HG02610 (cell line): ENCODE data around the gene DUOX1.
A peak's percentile ranks its signal among the peaks of the same experiment; 100 is the strongest.

Experiments used
- ATAC-seq: cut with Tn5 transposase; IDR thresholded peaks from one replicate; pipeline ENCODE4 v1.9.1; 2021; ENCODE audit warnings: mild to moderate bottlenecking, moderate library complexity; ENCODE audit not compliant: unreplicated experiment

DUOX1 gene

DNA sequence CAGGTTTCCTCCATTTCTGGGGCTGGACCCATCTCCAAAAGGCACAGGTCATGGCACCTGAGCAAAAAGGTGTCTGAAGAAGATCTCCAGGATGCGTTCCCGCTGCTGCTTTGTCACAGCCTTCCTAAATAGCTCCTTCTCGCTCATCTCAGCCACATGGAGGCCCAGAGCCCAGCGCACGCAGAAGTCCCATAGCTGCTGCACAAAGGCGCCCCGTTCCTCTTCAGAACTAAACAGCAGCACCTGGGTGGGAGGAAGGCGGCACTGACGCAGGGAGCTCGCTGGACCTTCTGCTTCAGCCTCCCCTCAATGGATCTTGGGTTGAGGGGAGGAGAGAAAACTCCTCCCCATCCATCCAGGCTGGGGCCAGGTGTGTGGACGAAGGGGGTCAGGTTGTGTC lies 24.2 kb upstream of the DUOX1 start:
- ATAC-seq = no peak

DNA sequence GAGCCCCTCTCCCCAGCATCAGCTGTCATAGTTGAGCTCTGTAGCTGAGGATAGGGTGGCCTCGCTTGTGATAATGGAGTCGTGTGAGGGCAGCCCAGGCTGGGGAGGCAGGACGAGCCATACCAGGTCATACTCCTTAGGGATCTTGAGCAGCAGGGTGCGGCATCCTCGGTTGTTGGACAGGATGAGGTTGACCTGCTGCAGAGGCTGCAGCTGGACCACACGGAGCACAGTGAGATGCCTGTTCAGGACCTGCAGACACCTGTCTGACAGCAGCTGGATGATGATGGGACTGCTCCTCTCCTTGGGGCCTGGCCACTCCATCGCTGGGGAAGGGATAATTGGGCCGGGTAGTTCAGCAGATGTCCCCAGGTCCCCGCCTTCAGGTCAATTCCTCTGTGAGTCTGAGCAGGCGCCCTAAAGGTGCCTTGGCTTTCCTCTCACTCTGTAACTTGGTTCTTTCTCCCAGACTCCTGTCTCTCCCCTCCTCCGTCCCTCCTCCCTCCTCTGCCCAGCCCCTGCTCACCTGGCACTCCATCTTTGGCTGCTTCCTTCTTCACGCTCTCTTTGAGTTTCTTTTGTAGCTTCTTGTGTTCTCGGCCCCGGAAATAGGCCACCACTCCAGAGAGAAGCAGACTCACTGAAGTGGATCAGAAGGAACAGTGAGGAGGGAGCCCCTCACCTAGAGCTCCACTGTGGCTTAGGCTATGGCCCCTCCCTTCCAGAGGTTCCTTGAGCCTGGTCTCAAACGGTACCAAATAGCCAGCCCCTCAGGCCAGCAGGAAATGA lies 23.6 kb upstream of the DUOX1 start:
- ATAC-seq = no peak

DNA sequence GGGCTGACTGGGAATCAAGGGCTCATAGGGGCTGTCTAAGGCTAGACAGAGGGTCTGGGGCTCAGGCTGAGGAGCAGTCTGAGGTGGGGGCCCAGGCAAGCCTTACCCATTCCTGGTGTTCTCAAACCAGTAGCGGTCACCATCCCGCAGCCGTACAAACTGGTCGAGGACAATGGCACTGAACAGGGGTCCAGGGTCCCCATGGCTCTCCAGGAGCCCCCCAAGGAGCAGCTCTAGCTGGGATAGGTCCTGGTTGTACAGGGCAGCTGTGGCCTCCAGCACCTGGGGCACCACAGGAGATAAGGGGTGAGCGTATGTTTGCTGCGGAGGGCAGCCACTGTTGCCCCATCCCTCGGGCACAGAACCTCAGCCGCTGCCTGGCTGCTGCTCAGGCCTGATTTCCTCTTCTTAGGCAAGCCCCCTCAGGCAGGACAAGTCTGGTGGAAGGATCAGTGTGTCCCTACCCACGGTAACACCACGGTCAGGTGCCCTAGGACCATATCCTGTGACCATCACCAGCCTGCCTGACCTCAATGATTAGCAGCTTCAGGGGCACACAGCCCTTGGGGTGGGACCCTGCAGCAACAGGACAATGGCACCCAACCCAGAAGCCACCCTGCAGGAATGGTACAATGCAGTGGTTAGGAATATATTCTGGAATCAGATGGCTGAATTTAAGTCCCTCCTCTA lies 21.7 kb upstream of the DUOX1 start:
- ATAC-seq = no peak

DNA sequence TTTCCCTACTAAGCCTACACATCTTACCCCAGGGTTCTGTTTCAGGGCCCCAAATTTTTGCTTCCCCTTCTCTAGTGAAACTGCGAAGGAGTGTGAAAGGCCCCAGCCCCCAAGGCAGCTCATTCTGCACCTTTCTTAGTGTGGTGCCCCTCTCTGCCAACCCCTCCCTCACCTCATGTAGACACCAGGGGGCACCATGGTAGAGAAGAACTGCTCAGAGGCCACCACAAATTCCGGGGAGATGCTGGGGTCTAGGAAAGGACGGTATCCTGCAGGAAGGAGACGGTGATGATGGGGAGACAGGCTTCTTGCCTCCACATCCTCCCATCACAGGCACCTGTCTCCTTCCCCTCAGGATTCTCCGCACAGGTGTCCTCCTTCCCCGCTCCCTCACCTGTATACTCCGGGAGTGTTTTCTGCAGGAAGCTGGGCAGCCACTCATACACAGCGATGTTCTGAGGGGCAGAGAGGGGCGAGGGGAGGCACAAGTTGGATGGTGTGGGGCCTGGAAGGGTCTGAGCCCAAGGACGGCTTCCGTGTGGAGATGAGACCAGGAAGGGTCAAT lies 19.5 kb upstream of the DUOX1 start:
- ATAC-seq = no peak

DNA sequence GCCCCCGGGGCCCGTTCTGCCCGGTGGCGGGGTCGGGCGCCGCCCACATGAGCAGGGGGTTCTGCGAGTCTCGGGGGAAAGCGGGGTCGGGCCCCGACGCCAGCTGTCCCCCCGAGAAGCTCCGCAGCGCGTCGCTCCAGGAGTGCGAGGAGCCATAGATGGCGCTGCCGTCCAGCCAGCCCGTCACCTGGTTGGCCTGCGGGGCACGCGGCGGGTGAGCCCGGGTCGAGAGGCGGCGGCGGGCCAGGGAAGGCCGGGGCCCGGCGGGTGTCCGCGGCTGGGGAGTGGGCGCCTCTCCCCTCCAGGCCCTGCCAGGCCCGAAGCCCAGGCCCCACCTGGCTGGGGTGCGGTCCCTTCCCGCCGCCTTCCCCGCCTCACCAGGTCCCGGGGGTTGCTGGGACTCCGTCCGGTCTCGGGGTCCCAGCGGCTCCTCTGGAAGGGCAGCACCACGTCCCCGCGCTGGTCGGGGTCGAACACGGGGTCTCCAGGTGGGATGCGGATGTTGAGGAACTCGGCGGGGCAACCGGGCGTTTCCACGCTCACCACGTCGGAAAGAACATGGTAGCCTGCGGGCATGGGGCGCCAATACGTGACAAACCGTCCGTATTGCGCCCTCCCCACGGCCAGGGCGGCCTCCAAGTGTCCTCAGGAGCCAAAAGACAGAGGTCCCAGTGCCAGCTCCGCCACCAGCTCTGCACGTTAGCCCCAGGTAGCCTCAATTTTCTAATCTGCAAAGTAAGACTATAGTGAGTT lies 18.2 kb upstream of the DUOX1 start:
- no peak for ATAC-seq

DNA sequence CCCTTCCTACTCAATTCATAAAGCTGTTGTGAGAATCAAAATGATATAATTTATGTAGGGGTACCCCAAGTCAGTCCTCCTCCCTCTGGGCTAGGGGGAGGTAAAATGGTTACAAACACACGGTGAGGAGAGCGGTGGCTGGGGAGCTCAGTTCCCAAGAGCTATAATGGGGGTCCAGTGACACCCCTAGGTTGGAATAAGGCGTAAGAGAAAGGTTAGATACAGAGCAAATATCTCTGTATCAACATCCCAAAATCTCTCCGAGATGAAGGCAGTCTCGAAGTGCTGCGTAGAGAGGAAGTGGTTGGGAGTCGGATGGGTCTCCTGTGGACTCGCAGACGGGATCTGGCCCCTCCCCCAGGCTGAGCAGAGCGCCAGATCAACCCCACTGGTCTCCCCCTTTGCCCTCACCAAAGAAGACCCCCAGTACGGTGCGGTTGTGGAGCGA lies 17.6 kb upstream of the DUOX1 start:
- no peak for ATAC-seq

DNA sequence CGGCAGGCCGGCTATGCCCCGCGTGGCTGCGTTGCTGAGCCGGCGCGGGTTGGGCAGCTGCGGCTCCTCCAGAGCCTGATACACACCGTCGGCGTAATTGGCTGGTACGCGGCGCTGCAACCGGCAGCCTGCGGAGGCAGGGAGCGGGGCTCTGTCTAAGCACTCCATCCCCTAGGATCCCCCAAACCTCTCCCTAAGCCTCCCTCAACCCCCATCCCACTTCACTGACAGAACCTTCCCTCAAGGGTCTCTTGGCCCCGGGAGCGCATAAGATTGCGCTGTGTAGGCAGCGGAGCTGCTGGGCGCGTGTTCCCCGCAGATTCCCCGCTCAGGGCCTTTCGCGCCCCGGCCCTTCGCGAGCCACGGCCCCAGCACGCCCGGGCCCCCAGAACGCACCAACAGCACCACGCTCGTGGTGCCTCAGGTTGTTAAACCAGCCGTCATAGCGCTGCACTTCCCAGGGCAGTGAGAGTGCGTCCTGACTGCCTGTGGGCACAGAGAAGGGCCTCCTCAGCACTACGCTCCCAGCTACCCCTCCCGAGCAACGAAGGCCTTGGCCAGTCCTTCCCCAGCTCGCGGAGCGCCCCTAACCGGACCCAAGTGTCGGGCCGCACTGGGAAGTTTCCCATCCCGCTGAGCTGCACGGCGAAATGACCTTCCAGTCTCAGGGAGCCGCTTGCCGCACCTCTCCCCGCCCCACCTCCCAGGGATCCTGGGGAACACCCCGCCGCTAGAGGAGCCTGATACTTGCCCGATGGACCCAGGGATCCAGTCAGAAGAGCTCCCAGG lies 17.0 kb upstream of the DUOX1 start:
- ATAC-seq = no peak

DNA sequence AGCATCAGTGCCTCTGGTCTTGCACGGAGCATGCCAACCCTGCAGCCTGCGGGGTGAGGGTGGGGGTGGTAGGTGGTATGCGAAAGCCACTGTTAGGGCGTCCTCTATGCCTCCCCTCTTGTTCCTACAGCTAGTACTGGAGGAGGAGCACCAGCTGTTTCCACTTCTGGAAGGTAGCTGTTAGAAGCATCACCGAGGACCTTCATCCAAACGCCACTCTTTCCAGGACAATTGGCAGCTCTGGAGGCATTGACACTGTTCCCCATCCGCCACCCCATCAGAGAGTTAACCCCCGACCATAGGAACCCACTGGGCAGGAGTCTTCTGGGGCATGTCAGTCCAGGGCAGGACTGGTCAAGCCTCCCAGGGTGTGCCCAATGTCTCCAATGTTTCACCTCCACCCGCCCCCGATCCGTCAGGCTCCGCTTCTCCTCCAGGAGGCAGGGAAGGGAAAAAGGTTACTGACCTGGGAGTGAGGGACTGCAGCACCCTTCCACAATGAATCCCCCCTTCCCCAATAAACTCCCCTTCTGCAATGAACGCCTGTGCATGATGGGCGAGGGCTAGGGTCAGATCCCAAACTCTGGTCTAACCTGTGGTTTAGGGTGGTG lies 16.3 kb upstream of the DUOX1 start:
- ATAC-seq = no peak

DNA sequence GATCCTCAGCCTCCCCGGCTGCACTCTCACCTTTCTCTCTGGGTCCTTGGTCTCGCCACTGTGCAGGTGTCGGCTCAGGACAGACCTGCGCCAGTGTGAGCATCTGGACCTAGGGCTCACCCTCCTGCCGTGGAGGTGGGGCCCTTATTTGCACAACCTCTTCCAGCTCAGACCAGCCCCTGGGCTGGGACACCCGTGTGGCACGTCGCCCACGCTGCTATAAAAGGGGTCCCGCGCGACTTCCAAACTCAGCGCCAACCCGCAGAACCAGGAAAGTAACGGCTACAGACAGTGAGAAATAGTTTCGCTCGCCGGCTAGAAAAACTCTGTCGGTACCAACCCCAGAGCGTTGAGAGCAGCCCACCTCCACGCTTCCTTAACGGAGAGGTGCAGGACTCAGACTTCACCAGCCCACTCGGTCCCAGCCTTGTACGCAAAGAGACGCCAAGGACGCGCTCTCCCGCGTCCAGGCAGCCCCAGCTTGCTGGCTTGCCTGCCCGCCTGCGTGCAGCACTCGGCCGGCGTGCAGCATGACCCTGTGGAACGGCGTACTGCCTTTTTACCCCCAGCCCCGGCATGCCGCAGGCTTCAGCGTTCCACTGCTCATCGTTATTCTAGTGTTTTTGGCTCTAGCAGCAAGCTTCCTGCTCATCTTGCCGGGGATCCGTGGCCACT lies 15.6 kb upstream of the DUOX1 start, which contains the start of the genes DUOX2 and DUOXA2:
Gene DUOX2, minus strand, starts transcription at position 97 of the 675 bp plus-strand sequence. CDS start 761 bp downstream, outside the sequence.
Gene DUOXA2, plus strand, starts transcription at position 251 of the 675 bp plus-strand sequence. Its CDS starts 280 bp downstream, at position 531.
- ATAC-seq = no peak

DNA sequence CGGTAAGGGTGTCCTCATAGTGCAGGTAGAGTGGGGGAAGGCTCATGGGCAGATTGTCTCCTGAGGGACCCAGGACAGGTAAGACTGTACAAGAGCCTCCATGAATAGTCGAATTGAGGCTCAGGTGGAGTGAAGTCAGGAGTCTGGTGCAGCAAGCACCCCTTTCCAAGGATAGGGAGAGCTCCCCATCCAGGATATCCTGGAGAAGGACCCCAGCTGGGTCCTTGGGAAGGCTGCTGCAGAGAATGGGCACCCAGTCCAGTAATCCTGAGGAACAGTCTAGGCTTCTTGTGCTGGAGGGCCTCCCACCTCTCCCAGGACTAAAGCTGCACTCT lies 15.1 kb upstream of the DUOX1 start:
- no peak for ATAC-seq

DNA sequence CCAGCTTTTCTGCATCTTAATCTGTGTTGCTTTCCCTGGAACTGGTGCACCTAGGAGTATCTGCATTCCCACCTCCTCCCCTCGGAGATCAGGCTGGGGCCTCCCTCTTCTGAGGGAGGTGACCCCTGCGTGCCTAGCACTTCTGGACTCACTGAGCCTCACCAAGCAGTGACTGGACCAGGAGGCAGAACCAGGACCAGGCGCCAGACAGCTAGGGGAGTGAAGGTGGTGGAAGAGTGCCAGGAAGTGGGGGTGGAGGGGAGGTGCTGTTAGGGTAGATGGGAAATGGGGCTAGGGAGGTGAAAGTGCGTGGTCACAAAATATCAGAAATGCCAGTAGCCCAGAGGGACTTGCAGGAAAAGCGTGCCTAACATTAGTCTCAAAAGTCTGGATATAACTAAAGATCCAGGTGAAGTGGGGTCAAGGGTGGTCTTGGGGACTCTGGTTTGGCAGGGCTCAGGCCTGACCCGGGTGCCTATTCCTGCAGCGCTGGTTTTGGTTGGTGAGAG lies 14.4 kb upstream of the DUOX1 start:
- no peak for ATAC-seq

DNA sequence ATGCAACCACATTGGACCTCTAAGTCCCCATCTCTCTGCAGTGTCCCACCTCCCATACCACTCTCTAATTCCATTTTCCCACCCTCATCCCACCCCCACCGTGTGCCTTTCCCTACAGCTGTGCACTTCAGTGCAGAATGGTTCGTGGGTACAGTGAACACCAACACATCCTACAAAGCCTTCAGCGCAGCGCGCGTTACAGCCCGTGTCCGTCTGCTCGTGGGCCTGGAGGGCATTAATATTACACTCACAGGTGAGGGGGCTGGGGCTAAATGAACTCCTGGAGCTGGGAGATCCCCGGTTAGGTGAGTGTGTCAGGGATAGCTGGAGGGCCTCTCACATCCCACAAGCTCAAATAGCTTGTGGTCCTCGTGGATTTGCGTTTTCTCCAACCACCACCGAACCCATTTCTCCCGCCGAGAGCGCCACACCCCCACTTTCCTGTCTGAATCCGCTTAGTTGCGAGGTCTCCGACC lies 13.8 kb upstream of the DUOX1 start:
- no peak for ATAC-seq

DNA sequence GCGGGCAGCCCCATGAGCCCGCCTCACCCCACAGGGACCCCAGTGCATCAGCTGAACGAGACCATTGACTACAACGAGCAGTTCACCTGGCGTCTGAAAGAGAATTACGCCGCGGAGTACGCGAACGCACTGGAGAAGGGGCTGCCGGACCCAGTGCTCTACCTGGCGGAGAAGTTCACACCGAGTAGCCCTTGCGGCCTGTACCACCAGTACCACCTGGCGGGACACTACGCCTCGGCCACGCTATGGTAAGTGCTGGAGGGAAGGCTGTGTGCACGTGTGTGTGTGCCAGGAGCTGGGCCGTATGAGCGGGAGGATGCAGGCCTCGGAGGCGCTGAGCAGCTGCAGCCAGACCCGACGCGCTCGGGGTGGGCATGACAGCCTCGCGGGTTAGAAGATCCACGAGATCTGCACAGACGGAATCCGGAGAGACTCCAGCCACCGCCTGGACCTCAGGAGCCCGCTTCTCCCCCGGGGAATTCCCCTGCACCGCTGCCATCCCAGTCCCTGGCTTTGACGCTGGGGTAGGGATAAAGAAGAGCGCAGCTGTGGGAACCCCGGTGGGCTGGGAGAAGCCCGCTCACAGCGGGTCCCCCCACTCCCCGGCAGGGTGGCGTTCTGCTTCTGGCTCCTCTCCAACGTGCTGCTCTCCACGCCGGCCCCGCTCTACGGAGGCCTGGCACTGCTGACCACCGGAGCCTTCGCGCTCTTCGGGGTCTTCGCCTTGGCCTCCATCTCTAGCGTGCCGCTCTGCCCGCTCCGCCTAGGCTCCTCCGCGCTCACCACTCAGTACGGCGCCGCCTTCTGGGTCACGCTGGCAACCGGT lies 13.1 kb upstream of the DUOX1 start:
- ATAC-seq = no peak

DNA sequence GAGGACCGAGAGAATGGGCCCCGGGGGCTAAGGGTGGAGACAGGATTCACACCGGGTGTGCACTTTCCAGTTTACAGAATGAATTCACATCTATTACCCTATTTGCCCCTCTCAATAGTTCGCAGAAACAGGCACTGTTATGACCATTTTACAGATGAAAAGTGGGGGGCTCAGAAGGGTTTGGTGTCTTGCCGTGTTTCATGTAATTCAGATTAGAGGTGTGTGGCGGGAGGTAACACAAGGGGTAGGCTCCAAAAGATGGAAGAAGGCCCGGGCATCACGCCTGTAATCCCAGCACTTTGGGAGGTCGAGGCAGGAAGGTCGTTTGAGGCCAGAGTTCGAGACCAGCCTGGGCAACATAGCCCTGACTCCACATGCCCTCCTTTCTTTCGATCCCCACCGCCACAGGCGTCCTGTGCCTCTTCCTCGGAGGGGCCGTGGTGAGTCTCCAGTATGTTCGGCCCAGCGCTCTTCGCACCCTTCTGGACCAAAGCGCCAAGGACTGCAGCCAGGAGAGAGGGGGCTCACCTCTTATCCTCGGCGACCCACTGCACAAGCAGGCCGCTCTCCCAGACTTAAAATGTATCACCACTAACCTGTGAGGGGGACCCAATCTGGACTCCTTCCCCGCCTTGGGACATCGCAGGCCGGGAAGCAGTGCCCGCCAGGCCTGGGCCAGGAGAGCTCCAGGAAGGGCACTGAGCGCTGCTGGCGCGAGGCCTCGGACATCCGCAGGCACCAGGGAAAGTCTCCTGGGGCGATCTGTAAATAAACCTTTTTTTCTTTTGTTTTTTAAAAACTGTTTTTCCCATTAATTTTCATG lies 12.3 kb upstream of the DUOX1 start:
- ATAC-seq = peak; percentile 3

DNA sequence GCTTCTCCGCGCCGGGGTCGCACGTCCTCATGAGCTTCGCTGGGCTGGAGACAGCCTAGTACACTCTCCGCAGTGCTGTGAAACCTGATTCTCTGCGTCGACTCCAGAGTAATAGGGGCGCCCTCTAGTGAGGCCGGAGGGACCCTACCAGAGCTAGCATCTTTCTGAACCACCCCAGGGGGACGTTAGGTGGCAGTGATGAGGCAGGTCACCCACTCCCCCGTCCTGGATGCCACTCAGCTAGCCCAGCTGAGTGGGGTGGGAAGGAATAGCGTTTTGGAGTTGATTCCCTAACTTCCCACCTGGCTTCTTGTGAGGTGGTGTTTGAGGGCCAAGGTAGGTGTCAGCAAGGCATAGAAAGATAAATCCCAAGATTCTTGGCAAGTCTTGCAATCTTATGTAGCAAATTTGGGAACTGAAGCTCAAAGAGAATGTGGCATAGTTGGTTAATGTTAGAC lies 11.6 kb upstream of the DUOX1 start:
- peak; percentile 94 for ATAC-seq

DNA sequence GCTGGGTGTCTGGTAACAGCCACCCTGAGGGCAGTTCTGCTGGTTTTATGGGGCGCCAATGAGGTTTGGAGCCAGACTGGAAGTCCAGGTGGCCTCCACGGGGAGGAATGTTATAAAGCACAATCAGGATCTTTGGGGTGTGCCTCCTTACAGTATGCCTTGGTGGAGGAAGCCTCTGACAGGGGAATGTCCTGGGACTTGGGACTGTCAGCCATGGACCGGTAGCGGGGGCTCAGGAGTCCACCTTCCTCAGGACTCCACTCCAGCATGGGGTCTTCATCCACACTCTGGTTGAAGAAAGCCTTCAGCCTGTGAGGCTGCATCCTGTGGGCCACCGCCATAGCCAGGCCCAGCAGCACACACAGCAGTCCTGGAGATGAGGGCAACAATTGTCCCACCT lies 10.8 kb upstream of the DUOX1 start:
- no peak for ATAC-seq
